ENCODE measurements around the gene G6PC2. TPM values are rescaled to one million over a fixed set of nuclear protein-coding genes. Genes with fewer than 3 reads are reported as not detected.

The G6PC2 gene
- polyA plus RNA-seq, 1 donor from 2014 or later, result not detected

- Histone ChIP-seq H3K27me3 (ENCODE audit: insufficient read depth, low read depth, low read length) (peaks cover 3% of the 10 kb centered on the region), H3K36me3 (ENCODE audit: insufficient read depth, low read length) (no peaks in the 10 kb centered on the region), H2AFZ (ENCODE audit: low read depth, low read length) (no peak overlapping the region), H4K20me1 (ENCODE audit: insufficient read depth) (no peaks in the 10 kb centered on the region), H3F3A (ENCODE audit: insufficient read depth, low read length, poor library complexity, severe bottlenecking) (no peaks in the 10 kb centered on the region), H3K27ac (ENCODE audit: low read length) (no peak overlapping the region), H3K4me3 (ENCODE audit: low read length) (no peak overlapping the region), H3K9me3 (ENCODE audit: low read length) (peaks cover 3% of the 10 kb centered on the region), H3K4me2 (ENCODE audit: low read length) (no peak overlapping the region), H3K9ac (ENCODE audit: low read length) (no peak overlapping the region), H3K9me2 (ENCODE audit: insufficient read depth, low read length) (no peaks in the 10 kb centered on the region), H3K79me2 (replicated peaks; ENCODE audit: insufficient read depth, low read length) (no peaks in the 10 kb centered on the region)
- no peak for TF ChIP-seq CTCF (IDR thresholded peaks at IDR 0.05; ENCODE audit: poor library complexity, severe bottlenecking)
- no peak for TF ChIP-seq TAF1 (IDR thresholded peaks at IDR 0.05; ENCODE audit: low read depth)
- no peak for TF ChIP-seq MXI1 (conservative IDR thresholded peaks at IDR 0.05; ENCODE audit: poor library complexity, severe bottlenecking)
- TF ChIP-seq EP300 (conservative IDR thresholded peaks at IDR 0.05; ENCODE audit: poor library complexity, severe bottlenecking), result no peak
- TF ChIP-seq EZH2 (IDR thresholded peaks at IDR 0.05; ENCODE audit: borderline replicate concordance, insufficient read depth, low read length, poor library complexity, severe bottlenecking), result no peak
- no peak for TF ChIP-seq SMC3 (conservative IDR thresholded peaks at IDR 0.05; ENCODE audit: poor library complexity)
- no peak for TF ChIP-seq POLR2AphosphoS5 (IDR thresholded peaks at IDR 0.05)
- TF ChIP-seq REST (IDR thresholded peaks at IDR 0.05; ENCODE audit: borderline replicate concordance), result no peak
- TF ChIP-seq RAD21 (conservative IDR thresholded peaks at IDR 0.05), result no peak
Measured at GRCh38 chr2:168915441-168916330, 14.6 kb downstream of the G6PC2 start.

GRCh38 chr2:168916331-168916675 lies 15.2 kb downstream of the G6PC2 start:
- no peak overlapping the region for H3K4me3 ChIP-seq (ENCODE audit: low read length)
- no peak overlapping the region for H3K4me2 ChIP-seq (ENCODE audit: low read length)
- H2AFZ ChIP-seq (ENCODE audit: low read depth, low read length), result no peak overlapping the region
- H3K79me2 ChIP-seq (replicated peaks; ENCODE audit: insufficient read depth, low read length), result no peaks in the 10 kb centered on the region
- no peak overlapping the region for H3K9ac ChIP-seq (ENCODE audit: low read length)
- no peaks in the 10 kb centered on the region for H4K20me1 ChIP-seq (ENCODE audit: insufficient read depth)
- TF ChIP-seq CTCF (IDR thresholded peaks at IDR 0.05; ENCODE audit: poor library complexity, severe bottlenecking) (no peak), RAD21 (conservative IDR thresholded peaks at IDR 0.05) (no peak), EZH2 (IDR thresholded peaks at IDR 0.05; ENCODE audit: borderline replicate concordance, insufficient read depth, low read length, poor library complexity, severe bottlenecking) (no peak), EP300 (conservative IDR thresholded peaks at IDR 0.05; ENCODE audit: poor library complexity, severe bottlenecking) (no peak), POLR2AphosphoS5 (IDR thresholded peaks at IDR 0.05) (no peak), REST (IDR thresholded peaks at IDR 0.05; ENCODE audit: borderline replicate concordance) (no peak), TAF1 (IDR thresholded peaks at IDR 0.05; ENCODE audit: low read depth) (no peak), SMC3 (conservative IDR thresholded peaks at IDR 0.05; ENCODE audit: poor library complexity) (no peak), MXI1 (conservative IDR thresholded peaks at IDR 0.05; ENCODE audit: poor library complexity, severe bottlenecking) (no peak)
- no peaks in the 10 kb centered on the region for H3K9me2 ChIP-seq (ENCODE audit: insufficient read depth, low read length)
- H3K27me3 ChIP-seq (ENCODE audit: insufficient read depth, low read depth, low read length), result peaks cover 3% of the 10 kb centered on the region
- no peak overlapping the region for H3K27ac ChIP-seq (ENCODE audit: low read length)
- H3K9me3 ChIP-seq (ENCODE audit: low read length), result peaks cover 3% of the 10 kb centered on the region
- no peaks in the 10 kb centered on the region for H3K36me3 ChIP-seq (ENCODE audit: insufficient read depth, low read length)
- H3F3A ChIP-seq (ENCODE audit: insufficient read depth, low read length, poor library complexity, severe bottlenecking), result no peaks in the 10 kb centered on the region
